ENCODE measurements around the gene UQCR11.

The UQCR11 gene

GRCh38 chr19:1650650-1651567 lies 45.6 kb upstream of the UQCR11 start:
- H3K4me3 ChIP-seq (ENCODE audit: low read depth, low read length): peak overlapping the region; percentile 87
- DNase-seq (ENCODE audit: low read depth): peak; percentile 48
- TF ChIP-seq, protein P1, sequence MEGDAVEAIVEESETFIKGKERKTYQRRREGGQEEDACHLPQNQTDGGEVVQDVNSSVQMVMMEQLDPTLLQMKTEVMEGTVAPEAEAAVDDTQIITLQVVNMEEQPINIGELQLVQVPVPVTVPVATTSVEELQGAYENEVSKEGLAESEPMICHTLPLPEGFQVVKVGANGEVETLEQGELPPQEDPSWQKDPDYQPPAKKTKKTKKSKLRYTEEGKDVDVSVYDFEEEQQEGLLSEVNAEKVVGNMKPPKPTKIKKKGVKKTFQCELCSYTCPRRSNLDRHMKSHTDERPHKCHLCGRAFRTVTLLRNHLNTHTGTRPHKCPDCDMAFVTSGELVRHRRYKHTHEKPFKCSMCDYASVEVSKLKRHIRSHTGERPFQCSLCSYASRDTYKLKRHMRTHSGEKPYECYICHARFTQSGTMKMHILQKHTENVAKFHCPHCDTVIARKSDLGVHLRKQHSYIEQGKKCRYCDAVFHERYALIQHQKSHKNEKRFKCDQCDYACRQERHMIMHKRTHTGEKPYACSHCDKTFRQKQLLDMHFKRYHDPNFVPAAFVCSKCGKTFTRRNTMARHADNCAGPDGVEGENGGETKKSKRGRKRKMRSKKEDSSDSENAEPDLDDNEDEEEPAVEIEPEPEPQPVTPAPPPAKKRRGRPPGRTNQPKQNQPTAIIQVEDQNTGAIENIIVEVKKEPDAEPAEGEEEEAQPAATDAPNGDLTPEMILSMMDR (conservative IDR thresholded peaks at IDR 0.05; ENCODE audit: low read depth, low read length): peak; percentile 10

GRCh38 chr19:1649706-1650649 lies 44.7 kb upstream of the UQCR11 start:
- DNase-seq (ENCODE audit: low read depth): no peak
- TF ChIP-seq, protein P1 (conservative IDR thresholded peaks at IDR 0.05; ENCODE audit: low read depth, low read length): no peak
- H3K4me3 ChIP-seq (ENCODE audit: low read depth, low read length): peak overlapping the region; percentile 87

DNA sequence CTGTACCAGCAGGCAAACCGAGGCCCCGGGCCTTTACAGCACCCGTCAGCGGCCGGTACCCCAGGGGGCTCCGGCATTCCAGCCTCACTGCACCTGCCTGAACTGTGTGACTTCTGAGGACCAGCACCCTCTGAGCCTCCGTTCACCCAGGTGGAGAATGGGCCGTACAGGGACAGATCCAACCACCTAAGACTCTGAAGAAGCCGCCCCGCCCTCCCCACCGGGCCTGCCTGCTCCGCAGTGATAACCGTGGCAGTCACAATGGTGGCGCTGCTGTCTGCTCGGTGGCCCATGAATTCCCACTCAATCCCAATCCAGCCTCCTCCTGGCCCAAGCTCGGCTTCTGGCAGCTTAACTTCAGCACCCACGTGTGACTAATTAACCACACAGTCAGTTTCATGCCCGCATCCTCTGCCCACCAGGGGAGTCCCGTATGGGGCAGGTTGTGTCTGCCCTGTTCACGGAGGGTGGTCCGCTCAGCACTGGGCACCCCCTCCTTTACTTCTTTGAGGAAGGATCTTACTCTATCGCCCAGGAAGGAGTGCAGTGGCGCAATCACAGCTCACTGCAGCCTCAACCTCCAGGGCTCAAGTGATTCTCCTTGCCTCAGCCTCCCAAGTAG lies 43.8 kb upstream of the UQCR11 start:
- H3K4me3 ChIP-seq (ENCODE audit: low read depth, low read length): no peak overlapping the region
- DNase-seq (ENCODE audit: low read depth): no peak
- TF ChIP-seq, protein P1 (conservative IDR thresholded peaks at IDR 0.05; ENCODE audit: low read depth, low read length): no peak

GRCh38 chr19:1648459-1648849 lies 43.2 kb upstream of the UQCR11 start:
- no peak for DNase-seq (ENCODE audit: low read depth)
- TF ChIP-seq, protein P1 (conservative IDR thresholded peaks at IDR 0.05; ENCODE audit: low read depth, low read length): no peak
- H3K4me3 ChIP-seq (ENCODE audit: low read depth, low read length): no peak overlapping the region

GRCh38 chr19:1647501-1648458 lies 42.5 kb upstream of the UQCR11 start:
- TF ChIP-seq, protein P1 (conservative IDR thresholded peaks at IDR 0.05; ENCODE audit: low read depth, low read length): no peak
- DNase-seq (ENCODE audit: low read depth): no peak
- H3K4me3 ChIP-seq (ENCODE audit: low read depth, low read length): no peak overlapping the region

Data from choroid plexus epithelial cell (primary cell).